ENCODE measurements around the gene TAB2.

DNA sequence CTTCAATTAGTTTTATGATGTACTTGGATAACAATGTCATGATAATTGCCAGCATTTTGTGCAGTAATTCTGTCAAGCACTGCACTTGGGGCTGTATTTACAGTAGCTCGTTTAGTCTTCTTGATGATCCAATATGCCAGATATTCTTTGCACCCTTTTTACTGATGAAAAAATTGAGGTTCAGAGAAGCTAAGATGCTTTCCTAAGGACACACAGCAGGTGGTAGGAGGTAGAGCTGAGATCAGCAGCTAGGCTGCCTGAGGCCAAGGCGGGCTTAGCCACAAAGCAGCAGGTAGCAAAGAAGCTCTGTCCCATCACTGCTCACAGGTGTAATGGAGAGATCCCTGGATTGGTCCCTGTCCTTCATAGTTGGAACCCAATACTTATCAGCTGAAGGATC is 115.9 kb downstream of the TAB2 start:
- no peak for TF ChIP-seq POLR2AphosphoS5 (IDR thresholded peaks at IDR 0.05)
- no peak for TF ChIP-seq POLR2A (IDR thresholded peaks at IDR 0.05)
- TF ChIP-seq, protein P1, sequence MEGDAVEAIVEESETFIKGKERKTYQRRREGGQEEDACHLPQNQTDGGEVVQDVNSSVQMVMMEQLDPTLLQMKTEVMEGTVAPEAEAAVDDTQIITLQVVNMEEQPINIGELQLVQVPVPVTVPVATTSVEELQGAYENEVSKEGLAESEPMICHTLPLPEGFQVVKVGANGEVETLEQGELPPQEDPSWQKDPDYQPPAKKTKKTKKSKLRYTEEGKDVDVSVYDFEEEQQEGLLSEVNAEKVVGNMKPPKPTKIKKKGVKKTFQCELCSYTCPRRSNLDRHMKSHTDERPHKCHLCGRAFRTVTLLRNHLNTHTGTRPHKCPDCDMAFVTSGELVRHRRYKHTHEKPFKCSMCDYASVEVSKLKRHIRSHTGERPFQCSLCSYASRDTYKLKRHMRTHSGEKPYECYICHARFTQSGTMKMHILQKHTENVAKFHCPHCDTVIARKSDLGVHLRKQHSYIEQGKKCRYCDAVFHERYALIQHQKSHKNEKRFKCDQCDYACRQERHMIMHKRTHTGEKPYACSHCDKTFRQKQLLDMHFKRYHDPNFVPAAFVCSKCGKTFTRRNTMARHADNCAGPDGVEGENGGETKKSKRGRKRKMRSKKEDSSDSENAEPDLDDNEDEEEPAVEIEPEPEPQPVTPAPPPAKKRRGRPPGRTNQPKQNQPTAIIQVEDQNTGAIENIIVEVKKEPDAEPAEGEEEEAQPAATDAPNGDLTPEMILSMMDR (IDR thresholded peaks at IDR 0.05) = no peak
- no peak for TF ChIP-seq EP300 (IDR thresholded peaks at IDR 0.05)
